Medulla oblongata (tissue), 1 donor: ENCODE results near the gene SLC38A11.
"Not testable (repeated sequence)": the region's sequence is repeated elsewhere in the genome, so short reads cannot be mapped to it uniquely, and the experiment has no call there.

ENCODE experiments used
- DNase-seq: peaks from one replicate; pipeline ENCODE4 v3.0.0-alpha.2; 2015; ENCODE audit errors: extremely low spot score

The SLC38A11 gene

GRCh38 chr2:164877927-164878326, 77.4 kb downstream of the SLC38A11 start:
- no peak for DNase-seq

GRCh38 chr2:164877169-164877568, 78.2 kb downstream of the SLC38A11 start:
- DNase-seq, result no peak

- no peak for DNase-seq
These were observed 79.8 kb downstream of the SLC38A11 start for GRCh38 chr2:164875334-164876205.

- no peak for DNase-seq
These were observed 82.0 kb downstream of the SLC38A11 start for GRCh38 chr2:164873210-164873908.

- no peak for DNase-seq
These were observed 83.9 kb downstream of the SLC38A11 start for GRCh38 chr2:164871404-164871803.

GRCh38 chr2:164869420-164869772, 85.9 kb downstream of the SLC38A11 start:
- DNase-seq, result no peak

GRCh38 chr2:164868563-164869419, 86.5 kb downstream of the SLC38A11 start:
- DNase-seq, result no peak

- DNase-seq, result no peak
These were observed 87.4 kb downstream of the SLC38A11 start for GRCh38 chr2:164867779-164868397.

- peak; percentile 37 for DNase-seq
These were observed 88.9 kb downstream of the SLC38A11 start for GRCh38 chr2:164866381-164866780.

GRCh38 chr2:164860694-164861042, 94.7 kb downstream of the SLC38A11 start:
- DNase-seq, result no peak

- DNase-seq, result not testable (repeated sequence)
These were observed 95.2 kb downstream of the SLC38A11 start for GRCh38 chr2:164859906-164860693.

GRCh38 chr2:164859251-164859818, 96.0 kb downstream of the SLC38A11 start:
- DNase-seq, result no peak

- no peak for DNase-seq
These were observed 103.2 kb downstream of the SLC38A11 start for GRCh38 chr2:164852086-164852485.

GRCh38 chr2:164850235-164850634, 105.1 kb downstream of the SLC38A11 start:
- DNase-seq, result peak; percentile 44

GRCh38 chr2:164849506-164849905, 105.8 kb downstream of the SLC38A11 start:
- no peak for DNase-seq

GRCh38 chr2:164847981-164848741, 107.2 kb downstream of the SLC38A11 start:
- DNase-seq, result no peak

GRCh38 chr2:164847291-164847690, 108.0 kb downstream of the SLC38A11 start:
- DNase-seq, result no peak

- DNase-seq, result no peak
These were observed 109.0 kb downstream of the SLC38A11 start for GRCh38 chr2:164846276-164846675.
